ENCODE data around the gene RBBP8NL. TPM values are rescaled to one million over a fixed set of nuclear protein-coding genes. Genes with fewer than 3 reads are reported as not detected.

RBBP8NL gene
- total and polyA plus RNA-seq, 11 donors: not detected

GRCh38 chr20:62451970-62452369, 24.6 kb upstream of the RBBP8NL start:
- no peaks in the 10 kb centered on the region for H3K36me3 ChIP-seq
- H3K4me1 ChIP-seq: peaks cover 0 to 3% (median 0%) of the 10 kb centered on the region in 12 donors
- H3K9me3 ChIP-seq: no peaks in the 10 kb centered on the region
- intact Hi-C loops (cut with DNase I): no loop called here
- 87 to 92% (median 91%) methylated on average over 3 of the region's 3 CpGs for WGBS, 4 donors
- ATAC-seq (no peak), DNase-seq (no peak)
- no peak overlapping the region for H3K27ac ChIP-seq
- TF ChIP-seq CTCF (IDR thresholded peaks at IDR 0.05) (no peak), POLR2A (IDR thresholded peaks at IDR 0.05) (no peak)
- H3K4me3 ChIP-seq: no peak overlapping the region
- H3K27me3 ChIP-seq: peaks cover 0 to 33% (median 3%) of the 10 kb centered on the region in 9 donors

- DNase-seq: no peak
- H3K4me3 ChIP-seq: no peak overlapping the region
- H3K9me3 ChIP-seq: no peaks in the 10 kb centered on the region
- H3K27me3 ChIP-seq: peaks cover 0 to 35% (median 8%) of the 10 kb centered on the region in 9 donors
- WGBS, 4 donors: 60 to 73% (median 72%) methylated on average over 5 to 10 of the region's 10 CpGs
- no peaks in the 10 kb centered on the region for H3K36me3 ChIP-seq
- intact Hi-C loops (cut with DNase I): no loop called here
- H3K4me1 ChIP-seq: peaks cover 0 to 3% (median 0%) of the 10 kb centered on the region in 12 donors
- TF ChIP-seq CTCF (IDR thresholded peaks at IDR 0.05): no peak
- TF ChIP-seq POLR2A (IDR thresholded peaks at IDR 0.05): no peak
- no peak for ATAC-seq
- H3K27ac ChIP-seq: no peak overlapping the region
Observed at GRCh38 chr20:62451156-62451767, 23.9 kb upstream of the RBBP8NL start.

- TF ChIP-seq CTCF (IDR thresholded peaks at IDR 0.05): peak in 1 of 12 donors; percentile 7
- TF ChIP-seq POLR2A (IDR thresholded peaks at IDR 0.05): no peak
- WGBS, 4 donors: 50 to 60% (median 54%) methylated on average over 19 to 24 of the region's 24 CpGs
- ATAC-seq: peak; percentile 45 to 77 (median 64)
- Histone ChIP-seq H3K27ac (no peak overlapping the region), H3K27me3 (peaks cover 0 to 40% (median 8%) of the 10 kb centered on the region in 9 donors), H3K4me1 (peaks cover 0 to 3% (median 0%) of the 10 kb centered on the region in 12 donors), H3K9me3 (no peaks in the 10 kb centered on the region), H3K4me3 (no peak overlapping the region), H3K36me3 (no peaks in the 10 kb centered on the region)
- intact Hi-C loops (cut with DNase I): no loop called here
- DNase-seq: peak in 2 of 5 donors; percentile 52 to 66
Observed at GRCh38 chr20:62449951-62450691, 22.8 kb upstream of the RBBP8NL start.

- WGBS, 4 donors: 63 to 80% (median 76%) methylated on average over 13 to 14 of the region's 14 CpGs
- DNase-seq: no peak
- TF ChIP-seq CTCF (IDR thresholded peaks at IDR 0.05) (no peak), POLR2A (IDR thresholded peaks at IDR 0.05) (no peak)
- intact Hi-C loops (cut with DNase I): no loop called here
- Histone ChIP-seq H3K27me3 (peaks cover 0 to 44% (median 8%) of the 10 kb centered on the region in 9 donors), H3K4me3 (no peak overlapping the region), H3K27ac (no peak overlapping the region), H3K4me1 (peaks cover 0 to 3% (median 0%) of the 10 kb centered on the region in 12 donors), H3K9me3 (no peaks in the 10 kb centered on the region), H3K36me3 (no peaks in the 10 kb centered on the region)
- ATAC-seq: no peak
Observed at GRCh38 chr20:62448788-62449187, 21.4 kb upstream of the RBBP8NL start.
